Right ventricle myocardium inferior (tissue), 1 donor: ENCODE results near the gene SFRP4. TPM values are rescaled to one million over a fixed set of nuclear protein-coding genes. Genes with fewer than 3 reads are reported as not detected.

Experiments
- ATAC-seq: fragments of 200-7000 bp; cut with Tn5 transposase; one replicate; pipeline ENCODE4 v1.9.1; 2020; ENCODE audit warnings: mild to moderate bottlenecking, moderate library complexity
- DNase-seq: peaks from one replicate; pipeline ENCODE4 v3.0.0; 2021; ENCODE audit errors: missing footprints
- intact Hi-C: fragments of 100-400 bp; cut with DNase I; formaldehyde crosslinking; loops from one replicate; pipeline ENCODE4 v1.11.0; 2022
- total RNA-seq: library from RNA; stranded (reverse); fragmentation: NEBNext Ultra II Directional; extraction: Animal tissue kit (Norgen Biotek cat#: 25700); gene quantifications from one replicate; pipeline ENCODE4 v1.2.1, GENCODE V29; 2021
- donor health status: DM: no; HTN: yes; CAD: no; lungs with severe emphysema.

Gene SFRP4
- total RNA-seq, 1 donor from 2014 or later: 0.32 TPM

DNA sequence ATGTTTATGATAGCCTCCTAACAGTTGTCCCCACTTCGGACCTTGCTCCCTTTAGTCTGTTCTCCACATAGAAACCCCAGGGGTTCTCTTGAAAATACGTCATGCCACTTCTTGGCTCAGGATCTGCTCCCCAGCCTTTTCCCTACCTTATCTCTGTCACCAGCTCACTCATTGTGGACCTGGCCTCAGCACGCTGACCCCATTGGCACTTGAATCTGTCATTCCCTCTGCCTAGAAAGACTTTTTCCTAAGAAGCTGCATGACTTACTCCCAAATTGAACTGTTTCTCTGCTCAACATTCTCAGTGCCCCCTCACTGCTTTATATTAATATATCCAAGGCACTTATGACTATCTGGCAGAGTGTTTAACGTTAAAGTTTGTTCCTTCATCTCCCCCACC lies 12.3 kb upstream of the SFRP4 start:
- DNase-seq: no peak
- ATAC-seq: no peak
- intact Hi-C loops: no loop called here

DNA sequence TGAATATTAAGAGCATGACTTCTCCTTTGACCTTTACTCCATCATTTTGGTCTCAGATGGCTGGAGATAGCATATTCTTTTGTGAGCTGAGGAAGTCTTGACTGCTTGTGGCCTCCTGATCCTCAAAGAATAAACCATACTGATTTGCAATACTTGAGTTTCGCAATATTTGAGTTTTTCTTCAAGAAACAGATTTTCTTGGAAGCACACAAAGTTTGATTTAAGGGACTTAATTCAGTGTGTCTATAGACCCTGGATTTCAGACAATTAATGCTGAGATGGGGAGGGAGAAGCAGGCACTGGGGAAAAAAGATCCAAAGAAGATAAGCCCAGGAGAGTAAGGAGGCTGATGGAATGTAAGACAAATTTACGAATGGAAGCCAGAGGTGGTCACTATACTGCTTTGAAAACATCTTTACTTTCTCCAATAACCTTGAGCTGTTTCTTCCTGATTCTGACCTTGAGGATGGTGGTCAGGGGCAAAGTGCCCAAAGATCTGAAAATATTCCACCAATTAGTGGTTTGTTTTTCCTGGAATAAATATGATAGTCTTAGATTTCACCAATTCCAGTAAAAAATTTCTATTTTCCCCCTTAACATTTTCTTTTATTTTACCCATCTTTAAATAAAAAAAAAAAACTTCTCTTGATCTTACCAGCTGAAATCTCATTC lies 11.3 kb upstream of the SFRP4 start:
- no peak for DNase-seq

DNA sequence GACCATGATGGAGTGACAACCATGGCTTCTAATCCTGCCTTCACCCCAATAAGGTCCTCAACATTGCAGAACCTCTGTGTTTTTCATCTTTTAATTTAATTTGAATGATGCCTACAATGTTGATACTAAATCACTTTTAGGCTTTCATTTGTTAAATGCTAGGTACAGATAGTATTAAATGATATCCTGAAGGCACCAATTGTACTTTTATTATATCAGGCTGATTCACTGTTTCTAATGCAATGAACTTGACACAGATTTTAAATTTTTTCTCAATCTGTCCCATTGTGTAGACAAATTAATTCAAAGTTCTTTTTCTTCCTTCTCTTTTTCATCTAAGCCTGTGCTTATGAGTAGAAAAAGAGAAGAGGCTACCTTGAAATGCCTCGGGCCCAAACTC lies 9.0 kb upstream of the SFRP4 start:
- intact Hi-C loops: no loop called here
- DNase-seq: no peak
- no peak for ATAC-seq

More for the DNA sequence above, 11.3 kb upstream of the SFRP4 start:
- no peak for ATAC-seq
- intact Hi-C loops: no loop called here

DNA sequence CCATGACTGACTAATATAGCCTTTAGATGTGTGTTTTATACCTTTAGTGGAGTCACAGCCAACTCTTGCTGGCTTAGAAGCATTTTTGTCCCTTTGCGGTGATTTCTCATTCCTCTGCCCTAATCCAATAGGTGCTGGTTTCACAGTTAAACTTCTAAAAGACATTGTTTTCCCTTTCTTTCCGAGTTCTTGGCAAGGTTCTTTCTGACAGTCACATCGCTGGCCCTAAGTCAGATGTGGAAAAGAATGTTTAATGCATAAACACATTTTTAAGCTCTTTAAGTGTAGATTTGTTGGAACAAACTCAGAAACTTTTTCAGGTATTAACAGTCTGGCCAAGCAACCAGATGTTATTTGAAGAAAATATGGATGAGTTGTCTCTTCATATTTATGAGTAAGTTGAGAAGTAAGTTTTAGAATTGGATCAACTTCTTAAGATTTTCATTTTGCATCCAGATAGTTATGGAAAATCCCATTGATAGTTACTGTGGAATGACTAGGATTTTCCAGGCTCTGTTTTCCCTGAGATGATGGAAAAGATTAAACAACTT lies 7.9 kb upstream of the SFRP4 start:
- ATAC-seq (no peak), DNase-seq (no peak)
- intact Hi-C loops: no loop called here

DNA sequence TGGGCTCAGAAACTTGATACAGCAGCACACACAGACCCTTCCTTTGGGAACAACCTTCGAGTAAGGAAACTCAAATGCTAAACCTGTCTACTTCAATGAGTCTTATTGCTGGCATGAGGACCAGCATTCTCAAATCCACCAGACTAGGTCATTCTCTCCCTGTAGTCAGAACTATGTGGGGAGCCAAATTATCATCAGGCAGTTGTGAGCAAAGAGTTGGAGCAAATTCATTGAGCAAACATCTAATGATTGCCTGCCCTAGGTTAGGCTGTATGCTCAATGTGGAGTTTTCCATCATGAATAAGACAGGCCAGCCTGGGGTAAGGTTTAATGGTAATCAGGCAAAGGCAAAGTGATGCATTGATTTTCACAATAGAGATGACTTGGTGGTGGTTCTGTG lies 7.4 kb upstream of the SFRP4 start:
- DNase-seq (no peak), ATAC-seq (no peak)
- intact Hi-C loops: no loop called here

DNA sequence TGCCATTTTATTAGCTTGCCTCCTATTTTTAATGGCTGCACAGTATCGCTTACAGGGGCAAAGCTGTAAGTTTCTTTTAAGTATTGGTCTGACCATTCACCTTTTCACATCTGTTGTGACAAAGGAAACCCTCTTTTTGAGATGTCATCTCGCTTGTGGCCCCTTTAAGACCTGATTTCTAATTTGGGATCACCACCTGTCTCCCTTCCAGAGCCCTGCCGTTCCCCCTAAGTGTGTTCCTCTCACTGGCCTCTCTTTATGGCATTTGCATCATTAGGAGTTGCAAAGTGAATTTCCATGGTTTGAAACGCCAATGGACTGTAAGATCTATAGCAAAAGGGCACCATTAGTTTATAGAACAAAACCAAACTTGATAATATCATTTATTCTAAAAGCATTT lies 5.3 kb upstream of the SFRP4 start:
- ATAC-seq (no peak), DNase-seq (no peak)
- intact Hi-C loops: loop anchor here (1.0 kb wide), 1 partner anchor 21 kb away; no protein-coding TSS in a partner anchor

DNA sequence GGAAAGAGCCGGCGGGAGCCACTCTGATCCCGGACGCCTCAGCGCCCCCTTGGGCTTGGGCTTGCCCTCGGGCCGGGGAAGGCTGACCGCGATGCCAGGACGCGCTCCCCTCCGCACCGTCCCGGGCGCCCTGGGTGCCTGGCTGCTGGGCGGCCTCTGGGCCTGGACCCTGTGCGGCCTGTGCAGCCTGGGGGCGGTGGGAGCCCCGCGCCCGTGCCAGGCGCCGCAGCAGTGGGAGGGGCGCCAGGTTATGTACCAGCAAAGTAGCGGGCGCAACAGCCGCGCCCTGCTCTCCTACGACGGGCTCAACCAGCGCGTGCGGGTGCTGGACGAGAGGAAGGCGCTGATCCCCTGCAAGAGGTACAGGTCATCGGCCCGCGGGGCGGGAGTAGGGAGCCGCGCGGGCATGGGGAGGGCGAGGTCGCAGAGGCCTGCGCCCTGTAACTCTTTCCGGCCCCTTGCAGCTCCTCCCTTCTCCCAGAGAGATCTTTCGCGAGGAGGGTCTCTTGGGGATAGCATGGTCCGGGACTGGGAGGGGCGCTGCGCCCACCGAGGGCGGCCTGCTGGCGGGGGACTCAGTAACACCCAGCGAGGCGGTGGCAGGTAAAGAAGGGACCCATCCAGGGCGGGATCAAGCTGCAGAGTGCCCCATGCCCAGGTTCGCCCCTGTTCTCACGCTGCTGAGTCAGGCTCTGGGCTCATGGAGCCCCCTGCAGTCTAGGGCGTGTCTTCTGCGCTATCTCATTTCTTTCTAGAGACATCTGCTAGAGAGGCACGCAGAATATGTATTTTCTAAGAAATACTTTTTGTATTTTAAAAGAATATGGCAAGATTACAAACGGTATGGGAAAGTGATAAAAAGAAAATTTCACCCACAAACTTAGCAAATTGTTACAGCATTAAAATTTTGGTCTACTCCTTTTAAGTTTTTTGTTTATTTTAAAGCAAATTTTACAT lies 4.5 kb upstream of the SFRP4 start:
- intact Hi-C loops: loop anchor here (1.0 kb wide), 1 partner anchor 22 kb away; no protein-coding TSS in a partner anchor
- peak; percentile 71 for ATAC-seq

DNA sequence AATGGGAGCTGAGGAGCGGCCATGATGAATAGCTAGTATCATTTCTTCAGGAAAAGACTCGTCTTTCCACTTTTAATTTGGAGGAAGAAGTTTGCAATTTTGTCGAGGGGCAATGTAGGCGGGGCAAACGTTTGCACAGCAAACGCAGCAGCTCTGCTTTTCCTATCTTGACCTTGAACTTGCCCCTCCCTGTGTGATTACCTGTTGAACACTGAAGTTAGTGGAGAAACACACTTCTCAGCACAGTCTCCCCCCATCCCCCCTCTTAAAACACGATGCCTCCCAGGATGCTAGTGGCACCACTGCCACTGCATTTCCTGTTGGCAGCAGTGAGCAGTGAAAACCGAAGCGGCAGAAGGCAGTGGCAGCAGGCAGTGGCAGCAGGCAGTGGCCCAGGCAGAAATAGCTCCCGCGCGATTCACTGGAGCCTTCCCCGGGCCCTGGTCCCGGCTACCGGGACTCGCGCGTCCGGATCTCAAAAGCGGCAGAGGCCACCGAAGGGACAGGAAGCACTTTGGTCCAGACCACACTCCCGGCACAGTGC lies 3.8 kb upstream of the SFRP4 start, which contains the start of gene EPDR1:
Gene EPDR1, plus strand, starts transcription at position 336 of the 544 bp plus-strand sequence. CDS start 300 bp downstream, outside the sequence.
- ATAC-seq (peak; percentile 69), DNase-seq (peak; percentile 77)
- intact Hi-C loops: no loop called here

More for the DNA sequence above, 4.5 kb upstream of the SFRP4 start:
- DNase-seq: peak; percentile 63

DNA sequence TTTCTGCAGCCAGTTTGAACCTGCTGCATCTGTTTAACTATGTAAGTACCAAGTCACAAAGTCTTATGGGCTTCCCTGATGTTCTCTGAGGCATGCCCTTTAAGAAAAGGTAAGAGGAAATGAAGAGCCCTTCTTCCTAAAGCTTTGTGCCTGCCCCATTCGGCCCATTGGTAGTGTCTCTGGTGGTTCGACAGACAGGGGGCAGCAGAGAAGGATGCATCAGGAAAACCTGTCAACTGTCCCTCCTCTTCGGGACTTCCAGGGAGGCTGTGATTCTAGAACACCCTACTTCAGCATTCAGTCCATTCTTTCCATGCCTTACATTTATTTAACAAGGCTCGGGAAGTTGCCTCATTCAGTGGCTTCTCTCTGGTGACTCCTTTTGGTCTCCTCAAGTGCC lies 1.9 kb upstream of the SFRP4 start:
- intact Hi-C loops: loop anchor here (5.0 to 10.0 kb wide), 4 partner anchors 86 to 304 kb away; partner anchors contain the start of gene STARD3NL
- DNase-seq: no peak
- ATAC-seq: no peak

DNA sequence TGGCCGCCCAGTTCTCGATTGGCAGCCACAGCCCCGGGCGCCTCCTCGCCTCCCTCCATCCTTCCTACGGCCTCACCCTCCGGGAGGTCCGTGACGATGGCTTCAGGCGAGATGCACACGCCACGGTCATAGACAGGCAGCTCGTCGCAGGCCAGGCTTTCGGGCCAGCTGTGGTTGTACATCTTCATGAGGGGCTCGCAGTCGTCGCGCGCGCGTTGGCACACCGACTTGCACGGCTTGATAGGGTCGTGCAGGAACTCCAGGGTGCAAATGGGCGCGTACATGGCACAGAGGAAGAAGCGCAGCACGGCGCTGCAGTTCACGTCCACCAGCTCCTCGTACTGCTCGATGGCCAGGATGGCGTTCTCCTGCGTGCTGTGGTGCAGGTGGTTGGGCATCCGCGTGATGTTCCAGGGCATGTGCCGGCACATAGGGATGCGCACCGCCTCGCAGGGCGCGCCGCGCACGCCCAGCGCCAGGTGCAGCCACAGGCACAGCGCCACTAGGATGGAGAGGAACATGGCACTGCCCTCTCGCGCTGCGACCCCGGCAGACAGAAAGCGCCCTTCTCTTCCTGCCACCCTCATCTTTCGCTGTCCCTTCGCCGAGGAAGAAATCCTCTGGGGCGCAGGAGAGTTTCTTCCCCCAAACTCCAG lies 472 bp downstream of the SFRP4 start:
- intact Hi-C loops: loop anchor here (5.0 to 10.0 kb wide), 4 partner anchors 89 to 306 kb away; partner anchors contain the start of gene STARD3NL
- peak; percentile 66 for DNase-seq
- no peak for ATAC-seq

DNA sequence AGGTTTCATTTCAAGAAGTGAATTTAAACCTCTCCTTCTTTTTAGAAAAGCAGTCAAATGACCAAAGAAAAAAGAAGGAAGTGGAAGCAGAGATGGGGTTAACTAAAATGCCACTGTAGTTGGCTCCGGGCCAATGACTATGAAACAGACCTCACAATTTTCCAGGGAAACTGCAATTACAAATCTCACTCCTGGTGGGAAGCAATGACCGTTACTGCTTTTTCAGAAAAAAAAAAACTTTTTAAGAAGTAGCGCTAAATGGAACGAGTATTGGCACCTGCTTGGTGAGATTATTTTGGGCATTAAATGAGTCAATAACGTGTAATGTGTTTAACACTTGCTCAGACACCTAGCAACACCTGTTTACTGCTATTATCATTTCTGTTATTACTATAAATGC lies 1.2 kb downstream of the SFRP4 start:
- ATAC-seq (no peak), DNase-seq (no peak)
- intact Hi-C loops: loop anchor here (5.0 to 10.0 kb wide), 4 partner anchors 89 to 307 kb away; partner anchors contain the start of gene STARD3NL

DNA sequence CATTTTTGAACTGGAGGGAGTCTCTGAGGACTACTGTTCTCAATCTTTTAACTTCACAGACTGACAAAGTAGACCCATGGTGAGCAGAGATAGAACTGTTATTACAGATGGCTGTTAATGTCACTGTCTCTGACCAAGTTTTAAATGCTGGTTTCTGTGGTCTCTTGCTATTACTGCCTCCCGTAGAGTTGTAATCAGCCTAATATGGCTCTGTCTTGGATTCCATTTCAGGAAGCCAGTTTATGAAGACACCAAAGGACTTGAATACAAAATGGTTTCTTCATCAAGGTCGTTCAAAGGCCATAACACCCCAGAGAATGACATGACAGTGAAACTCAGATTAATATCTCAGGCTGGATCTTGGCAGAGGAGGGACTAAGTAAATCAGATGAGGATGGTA lies 3.9 kb downstream of the SFRP4 start:
- intact Hi-C loops: loop anchor here (10.0 kb wide), 1 partner anchor 92 kb away; no protein-coding TSS in a partner anchor
- DNase-seq (no peak), ATAC-seq (no peak)

DNA sequence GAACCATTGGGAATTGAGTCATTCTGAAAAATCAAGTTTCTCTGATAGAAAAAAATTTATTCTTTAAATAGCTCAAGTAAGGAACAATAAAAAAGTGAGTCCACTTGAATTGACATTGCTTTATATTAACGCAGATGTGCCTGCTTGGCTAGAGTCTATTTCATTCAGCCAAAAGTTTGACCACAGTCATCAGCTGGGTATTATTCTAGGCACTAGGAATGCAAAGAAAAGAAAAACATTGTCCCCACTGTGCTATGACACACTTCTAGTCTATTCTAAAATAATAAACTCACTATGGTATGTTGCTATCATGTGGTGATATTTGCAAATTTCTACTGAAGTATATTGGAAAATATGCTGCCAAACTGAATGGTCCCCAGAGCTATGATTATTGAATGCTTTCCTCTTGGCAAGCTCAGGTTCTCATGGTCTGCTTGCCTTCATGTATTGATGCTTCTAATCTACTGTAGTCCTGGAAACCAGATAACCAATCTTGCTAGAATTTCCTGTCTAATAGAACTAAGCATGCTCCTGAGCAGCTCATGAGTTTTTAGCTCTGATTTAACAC lies 8.3 kb downstream of the SFRP4 start:
- intact Hi-C loops: no loop called here

DNA sequence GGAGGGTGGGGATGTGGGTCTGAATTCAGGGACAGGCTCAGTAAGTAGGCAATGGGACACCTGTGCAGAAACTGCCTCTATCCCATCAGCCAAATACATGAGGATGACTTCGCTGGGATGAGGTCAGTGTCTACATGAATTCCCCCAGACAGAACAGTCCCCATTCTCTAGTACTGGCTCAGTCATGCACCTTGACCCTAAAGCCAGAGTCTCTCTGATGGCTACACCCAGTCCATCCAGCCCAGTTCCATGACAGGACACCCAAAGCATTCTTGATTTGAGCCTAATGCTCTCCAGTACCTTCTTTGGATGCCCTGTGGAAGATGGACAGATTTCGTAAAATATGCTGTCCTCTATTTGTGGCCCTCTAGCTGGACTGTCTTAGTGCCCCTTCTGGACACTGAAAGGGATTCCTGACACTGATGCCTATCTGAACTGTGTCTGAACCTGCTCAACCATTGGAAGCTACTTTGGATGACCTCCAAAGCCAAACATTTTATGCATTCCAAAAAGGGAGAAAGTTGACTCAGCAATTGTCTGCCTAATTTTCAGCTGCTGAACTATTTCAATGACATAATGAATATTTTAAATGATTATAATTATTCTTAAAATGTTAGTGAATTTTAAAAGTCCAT lies 14.6 kb downstream of the SFRP4 start:
- intact Hi-C loops: loop anchor here (2.0 to 5.0 kb wide), 2 partner anchors 205 to 320 kb away; no protein-coding TSS in a partner anchor
- ATAC-seq: peak; percentile 31
- DNase-seq: no peak

More for the DNA sequence above, 8.3 kb downstream of the SFRP4 start:
- DNase-seq: no peak
- no peak for ATAC-seq

DNA sequence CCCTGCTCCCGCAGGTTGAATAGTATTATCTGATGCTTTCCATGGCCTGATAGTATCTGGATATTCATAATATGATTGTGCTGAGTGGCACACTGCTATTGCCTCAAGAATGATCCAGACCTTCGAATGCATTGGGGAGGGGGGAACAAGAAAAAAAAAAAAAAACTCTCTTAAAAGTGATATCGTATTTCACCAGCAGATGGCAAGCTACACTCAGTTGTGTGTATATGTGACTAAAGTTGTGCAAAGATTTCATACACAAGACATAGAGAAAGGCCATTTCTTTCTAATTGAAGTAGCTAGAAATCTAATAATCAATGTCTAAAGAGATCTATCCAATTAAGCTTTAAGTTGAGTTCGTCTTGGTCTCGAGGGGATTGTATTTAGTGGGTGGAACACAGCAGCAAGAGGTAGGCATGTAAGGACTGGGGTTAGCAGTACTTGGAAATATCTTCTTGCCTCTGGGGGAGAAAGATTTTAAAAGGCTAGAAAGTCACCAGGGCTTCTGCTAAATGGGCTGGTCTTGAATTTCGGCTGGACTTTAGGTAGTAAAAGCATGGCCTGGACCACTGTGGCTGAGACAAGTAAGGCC lies 15.3 kb downstream of the SFRP4 start:
- ATAC-seq (peak; percentile 50), DNase-seq (no peak)
- intact Hi-C loops: loop anchor here (2.0 to 5.0 kb wide), 2 partner anchors 205 to 321 kb away; no protein-coding TSS in a partner anchor

DNA sequence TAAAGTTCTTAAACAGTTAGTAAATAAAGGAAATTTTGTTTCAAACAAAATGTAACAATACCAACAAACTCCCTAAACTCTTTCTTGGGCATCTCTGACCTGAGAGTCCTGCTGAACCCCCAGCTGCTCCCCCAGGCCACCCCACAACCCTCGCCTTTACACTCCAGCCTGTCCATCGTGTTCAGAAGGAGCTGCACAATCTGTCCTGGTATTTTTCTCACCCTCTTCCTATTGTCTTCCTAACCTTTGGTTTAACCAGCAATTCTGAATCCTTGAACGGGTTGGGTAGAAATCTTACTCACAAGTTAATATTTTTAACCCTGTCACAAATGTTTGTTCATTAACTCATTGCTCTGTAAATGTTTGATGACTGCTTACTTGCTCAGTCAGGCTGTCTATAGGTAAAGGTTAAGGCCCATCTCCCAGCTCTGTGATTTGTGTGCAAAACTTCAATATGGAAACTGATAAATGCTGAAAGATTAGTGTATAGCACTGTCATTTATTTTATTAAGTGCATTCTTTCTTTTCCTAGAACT lies 16.8 kb downstream of the SFRP4 start:
- intact Hi-C loops: loop anchor here (2.0 to 5.0 kb wide), 2 partner anchors 207 to 323 kb away; no protein-coding TSS in a partner anchor
- ATAC-seq (no peak), DNase-seq (no peak)

DNA sequence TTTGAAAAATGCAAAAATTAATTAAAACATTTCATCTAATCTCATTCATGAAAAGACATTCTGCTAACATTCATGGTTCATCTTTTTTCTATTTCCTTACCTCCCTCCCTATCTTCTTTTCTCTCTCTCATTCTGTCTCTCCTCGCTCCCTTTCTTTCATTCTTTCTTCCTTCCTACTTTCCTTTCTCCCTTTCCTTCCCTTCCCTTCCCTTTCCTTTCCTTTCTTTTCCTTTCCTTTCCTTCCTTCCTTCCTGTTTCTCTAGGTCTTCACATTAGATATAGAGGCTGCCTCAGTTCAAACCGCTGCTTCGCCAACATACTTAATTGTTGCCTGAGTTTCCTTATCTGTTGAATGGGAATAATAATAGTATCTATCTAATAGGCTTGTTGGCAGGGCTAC lies 21.9 kb downstream of the SFRP4 start:
- no peak for ATAC-seq
- no peak for DNase-seq
- intact Hi-C loops: no loop called here
